Lung (tissue), 12 donors: ENCODE results near the gene SIN3B. TPM values are rescaled to one million over a fixed set of nuclear protein-coding genes. Genes with fewer than 3 reads are reported as not detected.

ENCODE experiments used
- ATAC-seq: fragments of 200-7000 bp; cut with Tn5 transposase; one replicate; pipeline ENCODE4 v1.9.1; 2020; ENCODE audit warnings: moderate number of reproducible peaks; ENCODE audit not compliant: insufficient read depth, low FRiP score
- DNase-seq, 3 donors: peaks; one replicate each; pipeline ENCODE4 v3.0.0-alpha.2; 2013 to 2017
- H3K27ac ChIP-seq, 2 donors: one replicate each; pipeline ENCODE4 v1.5.1; 2013; ENCODE audit warnings: mild to moderate bottlenecking in 2 of 2, moderate library complexity in 2 of 2, control low read depth in 1 of 2, inconsistent platforms in 1 of 2, low read depth in 1 of 2, low read length in 1 of 2
- H3K27me3 ChIP-seq, 3 donors: one replicate each; pipeline ENCODE4 v1.5.1; 2013; ENCODE audit warnings: low read length in 2 of 3; ENCODE audit not compliant: control insufficient read depth in 3 of 3, insufficient read depth in 3 of 3
- H3K36me3 ChIP-seq, 4 donors: one replicate each; pipeline ENCODE4 v1.5.1; 2013; ENCODE audit warnings: low read length in 4 of 4, mild to moderate bottlenecking in 1 of 4, moderate library complexity in 1 of 4; ENCODE audit not compliant: control insufficient read depth in 4 of 4, insufficient read depth in 4 of 4
- H3K4me1 ChIP-seq, 5 donors: one replicate each; pipeline ENCODE4 v1.5.1; 2013; ENCODE audit warnings: low read length in 5 of 5, mild to moderate bottlenecking in 2 of 5, moderate library complexity in 1 of 5; ENCODE audit not compliant: control insufficient read depth in 5 of 5, insufficient read depth in 5 of 5
- H3K4me3 ChIP-seq: one replicate; pipeline ENCODE4 v1.5.1; 2013; ENCODE audit warnings: mild to moderate bottlenecking, control low read depth, moderate library complexity
- H3K9ac ChIP-seq, 2 donors: one replicate each; pipeline ENCODE4 v1.5.1; 2013; ENCODE audit warnings: low read length in 2 of 2, control low read depth in 1 of 2; ENCODE audit not compliant: insufficient read depth in 1 of 2
- H3K9me3 ChIP-seq, 4 donors: one replicate each; pipeline ENCODE4 v1.5.1; 2013; ENCODE audit warnings: low read length in 3 of 4, mild to moderate bottlenecking in 1 of 4, moderate library complexity in 1 of 4; ENCODE audit not compliant: control insufficient read depth in 4 of 4, insufficient read depth in 3 of 4
- CTCF ChIP-seq: IDR thresholded peaks from 2 replicates; pipeline ENCODE4 v1.5.1; 2012; ENCODE audit warnings: mild to moderate bottlenecking; ENCODE audit errors: control extremely low read depth, extremely low read depth
- WGBS, 2 donors: extraction: QIAGEN DNeasy Blood & Tissue Kit; methylation state at CpG; one replicate each; pipeline ENCODE4 v1.1.7; 2013; 5-methylcytosine and 5-hydroxymethylcytosine counted together
- polyA plus RNA-seq, 2 donors: library from polyadenylated mRNA; stranded (reverse); fragments of 200-250 nt; gene quantifications; one replicate each; pipeline ENCODE4 v1.2.1, GENCODE V29; 2013
- total RNA-seq, 2 donors: library from RNA; depleted of rRNA in 1 of 2; stranded (reverse); fragments of >200 nt in 1 of 2; gene quantifications; one replicate each; pipeline ENCODE4 v1.2.1, GENCODE V29; 2014 to 2021
- donor health status: control.
- donor health status: control.
- donor health status: Bipolar disorder and iron deficiency.
- donor health status: healthy.
- donor health status: DM: yes; HTN: yes; CAD: no.

Gene SIN3B
- total and polyA plus RNA-seq, 4 donors: 29.5 to 63.9 (median 54.5) TPM

GRCh38 chr19:16849168-16849567 is 20.0 kb downstream of the SIN3B start:
- 63 to 76% methylated on average over 1 of the region's 1 CpG for WGBS, 2 donors
- no peak for TF ChIP-seq CTCF
- H3K4me1 ChIP-seq: no peaks in the 10 kb centered on the region
- no peak overlapping the region for H3K4me3 ChIP-seq
- H3K9me3 ChIP-seq: no peaks in the 10 kb centered on the region
- ATAC-seq (no peak), DNase-seq (no peak)
- H3K27ac ChIP-seq: no peak overlapping the region
- H3K36me3 ChIP-seq: peaks cover 35 to 58% (median 41%) of the 10 kb centered on the region in 4 donors
- H3K27me3 ChIP-seq: no peaks in the 10 kb centered on the region
- H3K9ac ChIP-seq: no peak overlapping the region

GRCh38 chr19:16850133-16850532 is 20.9 kb downstream of the SIN3B start:
- WGBS, 2 donors: 97 to 98% methylated on average over 4 of the region's 4 CpGs
- DNase-seq (no peak), ATAC-seq (no peak)
- Histone ChIP-seq H3K4me3 (no peak overlapping the region), H3K9ac (no peak overlapping the region), H3K27ac (no peak overlapping the region), H3K9me3 (no peaks in the 10 kb centered on the region), H3K4me1 (no peaks in the 10 kb centered on the region), H3K27me3 (no peaks in the 10 kb centered on the region), H3K36me3 (peaks cover 35 to 59% (median 44%) of the 10 kb centered on the region in 4 donors)
- TF ChIP-seq CTCF: no peak

DNA sequence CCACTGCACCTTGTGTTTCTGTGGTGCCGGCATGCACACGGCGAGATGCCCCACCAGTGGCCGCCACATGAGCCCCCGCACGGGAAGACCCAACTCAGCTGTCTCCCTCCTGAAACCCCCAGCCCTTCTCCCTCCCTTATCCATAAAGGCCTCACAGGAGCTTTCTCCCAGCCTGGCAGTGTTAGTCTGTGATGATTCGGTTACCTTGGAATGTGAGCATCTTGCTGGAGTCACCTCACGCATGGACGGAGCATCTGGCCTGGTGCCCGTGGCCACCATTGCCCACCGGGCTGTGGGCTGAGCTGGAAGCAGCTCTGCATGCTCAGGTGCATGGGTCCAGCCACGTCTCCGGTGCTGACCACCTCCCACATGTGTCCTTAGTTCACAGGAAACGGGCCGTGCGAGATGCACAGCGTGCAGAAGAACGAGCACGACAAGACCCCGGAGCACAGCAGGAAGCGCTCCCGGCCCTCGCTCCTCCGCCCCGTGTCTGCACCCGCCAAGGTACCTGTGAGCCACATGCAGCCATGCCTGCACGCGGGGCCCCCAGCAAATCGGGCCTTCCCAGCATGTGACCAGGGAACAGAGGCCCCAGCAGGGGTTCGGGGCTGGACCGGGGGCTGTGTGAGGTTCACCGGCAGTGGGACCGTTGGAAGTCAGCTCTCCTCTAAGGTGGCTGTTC is 22.0 kb downstream of the SIN3B start:
- Histone ChIP-seq H3K4me1 (no peaks in the 10 kb centered on the region), H3K36me3 (peaks cover 31 to 59% (median 43%) of the 10 kb centered on the region in 4 donors), H3K9ac (no peak overlapping the region), H3K27ac (no peak overlapping the region), H3K4me3 (no peak overlapping the region), H3K27me3 (no peaks in the 10 kb centered on the region), H3K9me3 (no peaks in the 10 kb centered on the region)
- 95 to 97% methylated on average over 33 of the region's 33 CpGs for WGBS, 2 donors
- ATAC-seq (no peak), DNase-seq (no peak)
- TF ChIP-seq CTCF: no peak

- H3K4me1 ChIP-seq: peaks cover 0 to 1% (median 0%) of the 10 kb centered on the region in 5 donors
- H3K27ac ChIP-seq: no peak overlapping the region
- no peak for ATAC-seq
- no peak for TF ChIP-seq CTCF
- H3K9me3 ChIP-seq: peaks cover 0 to 1% (median 0%) of the 10 kb centered on the region in 4 donors
- no peaks in the 10 kb centered on the region for H3K27me3 ChIP-seq
- DNase-seq: no peak
- no peak overlapping the region for H3K4me3 ChIP-seq
- peaks cover 22 to 49% (median 39%) of the 10 kb centered on the region in 4 donors for H3K36me3 ChIP-seq
- no peak overlapping the region for H3K9ac ChIP-seq
- WGBS, 2 donors: 97 to 98% methylated on average over 7 of the region's 7 CpGs
Measured at GRCh38 chr19:16853066-16853465, 23.9 kb downstream of the SIN3B start.
